GM19099 (cell line): ENCODE measurements around the gene OR7A10.

Experiments
- POLR2A ChIP-seq: IDR thresholded peaks from 3 replicates; pipeline ENCODE4 v1.6.1; 2011; ENCODE audit warnings: low read depth; ENCODE audit not compliant: insufficient read length; ENCODE audit errors: extremely low read depth

Gene OR7A10

GRCh38 chr19:14809272-14810057 lies 39.3 kb downstream of the OR7A10 start:
- TF ChIP-seq POLR2A, result no peak

GRCh38 chr19:14804765-14805164 lies 44.0 kb downstream of the OR7A10 start:
- no peak for TF ChIP-seq POLR2A

GRCh38 chr19:14798760-14799159 lies 50.0 kb downstream of the OR7A10 start:
- TF ChIP-seq POLR2A, result no peak

- no peak for TF ChIP-seq POLR2A
Measured at GRCh38 chr19:14796021-14796420, 52.7 kb downstream of the OR7A10 start.

- no peak for TF ChIP-seq POLR2A
Measured at GRCh38 chr19:14795078-14795721, 53.5 kb downstream of the OR7A10 start.
